T-helper 1 cell treated with Interleukin-12 subunit alpha and Interleukin-12 subunit beta and Interleukin-4 antibody, amounts not matched to agents 30 μg/mL and 1 μg/mL, for 36 hours (primary cell): Measurements from ENCODE around the gene CYP1A2.
A peak's percentile ranks its signal among the peaks of the same experiment; 100 is the strongest.

ENCODE experiments used
- H3K27ac Mint-ChIP-seq: one replicate; pipeline ENCODE4 v1.8.0; 2021; ENCODE audit warnings: mild to moderate bottlenecking, mixed read lengths
- H3K27me3 Mint-ChIP-seq: one replicate; pipeline ENCODE4 v1.8.0; 2021; ENCODE audit warnings: low read depth, mixed read lengths
- H3K36me3 Mint-ChIP-seq: one replicate; pipeline ENCODE4 v1.8.0; 2021; ENCODE audit warnings: low read depth, mixed read lengths
- H3K4me1 Mint-ChIP-seq: one replicate; pipeline ENCODE4 v1.8.0; 2021; ENCODE audit warnings: low read depth, mixed read lengths
- H3K4me3 Mint-ChIP-seq: one replicate; pipeline ENCODE4 v1.8.0; 2021; ENCODE audit warnings: mild to moderate bottlenecking, moderate library complexity, mixed read lengths
- H3K9me3 Mint-ChIP-seq: one replicate; pipeline ENCODE4 v1.8.0; 2021; ENCODE audit warnings: mixed read lengths

CYP1A2 gene

DNA sequence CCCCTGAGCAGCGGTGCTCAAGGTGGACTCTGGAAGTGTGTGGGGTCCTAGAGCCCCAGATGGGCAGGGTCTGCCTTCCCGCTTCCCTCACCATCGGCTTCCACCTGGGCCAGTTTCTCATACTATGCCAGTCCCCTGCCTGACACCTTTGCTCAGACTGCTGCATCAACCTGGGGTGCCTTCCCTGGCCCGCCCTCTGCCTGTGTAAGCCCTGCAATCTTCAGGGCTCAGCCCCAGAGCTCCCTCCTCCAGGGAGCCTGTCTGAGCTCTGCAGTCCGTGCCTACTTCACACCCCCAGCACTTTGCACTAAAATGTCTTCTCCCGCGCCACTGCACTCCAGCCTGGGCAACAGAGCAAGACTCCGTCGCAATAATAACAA is 46.3 kb downstream of the CYP1A2 start:
- Mint-ChIP-seq H3K27me3 (no peaks in the 10 kb centered on the region), H3K27ac (peak overlapping the region; percentile 82), H3K36me3 (peaks cover 43% of the 10 kb centered on the region), H3K9me3 (no peaks in the 10 kb centered on the region), H3K4me1 (peaks cover 69% of the 10 kb centered on the region), H3K4me3 (peak overlapping the region; percentile 65)

DNA sequence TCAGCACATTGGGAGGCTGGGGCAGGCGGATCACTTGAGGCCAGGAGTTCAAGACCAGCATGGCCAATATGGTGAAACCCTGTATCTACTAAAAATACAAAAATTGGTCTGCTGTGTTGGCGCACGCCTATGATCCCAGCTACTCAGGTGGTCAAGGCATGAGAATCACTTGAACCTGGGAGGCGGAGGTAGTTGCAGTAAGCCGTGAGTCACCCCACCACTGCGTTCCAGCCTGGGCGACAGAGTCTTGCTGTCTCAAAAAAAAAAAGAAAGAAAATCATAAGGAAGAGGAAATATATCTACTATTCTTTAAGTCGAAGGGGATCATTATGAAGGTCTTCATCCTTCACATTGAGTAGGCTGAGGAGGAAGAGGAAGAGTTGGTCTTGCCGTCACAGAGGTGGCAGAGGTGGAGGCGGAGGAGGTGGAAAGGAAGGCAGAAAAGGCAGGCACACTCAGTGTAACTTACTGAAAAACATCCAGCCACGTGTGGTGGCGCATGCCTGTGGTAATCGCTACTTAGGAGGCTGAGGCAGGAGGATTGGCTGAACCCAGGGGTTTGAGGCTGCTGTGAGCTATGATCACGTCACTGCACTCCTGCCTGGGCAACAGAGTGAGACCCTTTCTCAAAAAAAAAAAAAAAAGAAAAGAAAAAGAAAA is 47.5 kb downstream of the CYP1A2 start:
- H3K4me3 Mint-ChIP-seq, result peak overlapping the region; percentile 63
- peaks cover 42% of the 10 kb centered on the region for H3K36me3 Mint-ChIP-seq
- peaks cover 65% of the 10 kb centered on the region for H3K4me1 Mint-ChIP-seq
- H3K9me3 Mint-ChIP-seq, result no peaks in the 10 kb centered on the region
- peak overlapping the region; percentile 82 for H3K27ac Mint-ChIP-seq
- H3K27me3 Mint-ChIP-seq, result no peaks in the 10 kb centered on the region

GRCh38 chr15:74798388-74799254 is 50.0 kb downstream of the CYP1A2 start:
- peaks cover 45% of the 10 kb centered on the region for H3K4me1 Mint-ChIP-seq
- H3K27ac Mint-ChIP-seq, result peak overlapping the region; percentile 82
- peaks cover 46% of the 10 kb centered on the region for H3K36me3 Mint-ChIP-seq
- no peak overlapping the region for H3K4me3 Mint-ChIP-seq
- no peaks in the 10 kb centered on the region for H3K9me3 Mint-ChIP-seq
- H3K27me3 Mint-ChIP-seq, result no peaks in the 10 kb centered on the region

DNA sequence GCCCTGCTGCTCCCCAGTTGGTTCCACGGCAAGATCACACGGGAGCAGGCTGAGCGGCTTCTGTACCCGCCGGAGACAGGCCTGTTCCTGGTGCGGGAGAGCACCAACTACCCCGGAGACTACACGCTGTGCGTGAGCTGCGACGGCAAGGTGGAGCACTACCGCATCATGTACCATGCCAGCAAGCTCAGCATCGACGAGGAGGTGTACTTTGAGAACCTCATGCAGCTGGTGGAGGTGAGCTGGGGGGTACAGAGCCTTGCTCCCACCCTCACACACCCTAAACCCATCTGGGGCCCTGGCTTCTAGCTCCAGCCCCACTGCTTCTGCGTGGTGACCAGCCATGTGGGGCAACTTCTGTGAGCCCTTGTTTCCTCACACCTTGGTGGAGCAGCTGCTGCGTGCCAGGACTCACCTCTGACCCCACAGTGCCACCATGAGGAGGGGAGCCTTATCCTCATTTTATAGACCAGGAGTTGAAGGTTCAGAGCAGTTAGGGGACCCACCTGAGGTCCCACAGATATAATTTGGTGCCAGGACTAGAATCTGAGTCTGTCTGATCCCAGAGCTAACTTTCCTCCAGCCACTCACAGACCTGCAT is 50.7 kb downstream of the CYP1A2 start:
- peaks cover 48% of the 10 kb centered on the region for H3K4me1 Mint-ChIP-seq
- H3K27me3 Mint-ChIP-seq, result no peaks in the 10 kb centered on the region
- H3K4me3 Mint-ChIP-seq, result no peak overlapping the region
- H3K36me3 Mint-ChIP-seq, result peaks cover 53% of the 10 kb centered on the region
- peak overlapping the region; percentile 85 for H3K27ac Mint-ChIP-seq
- H3K9me3 Mint-ChIP-seq, result no peaks in the 10 kb centered on the region

DNA sequence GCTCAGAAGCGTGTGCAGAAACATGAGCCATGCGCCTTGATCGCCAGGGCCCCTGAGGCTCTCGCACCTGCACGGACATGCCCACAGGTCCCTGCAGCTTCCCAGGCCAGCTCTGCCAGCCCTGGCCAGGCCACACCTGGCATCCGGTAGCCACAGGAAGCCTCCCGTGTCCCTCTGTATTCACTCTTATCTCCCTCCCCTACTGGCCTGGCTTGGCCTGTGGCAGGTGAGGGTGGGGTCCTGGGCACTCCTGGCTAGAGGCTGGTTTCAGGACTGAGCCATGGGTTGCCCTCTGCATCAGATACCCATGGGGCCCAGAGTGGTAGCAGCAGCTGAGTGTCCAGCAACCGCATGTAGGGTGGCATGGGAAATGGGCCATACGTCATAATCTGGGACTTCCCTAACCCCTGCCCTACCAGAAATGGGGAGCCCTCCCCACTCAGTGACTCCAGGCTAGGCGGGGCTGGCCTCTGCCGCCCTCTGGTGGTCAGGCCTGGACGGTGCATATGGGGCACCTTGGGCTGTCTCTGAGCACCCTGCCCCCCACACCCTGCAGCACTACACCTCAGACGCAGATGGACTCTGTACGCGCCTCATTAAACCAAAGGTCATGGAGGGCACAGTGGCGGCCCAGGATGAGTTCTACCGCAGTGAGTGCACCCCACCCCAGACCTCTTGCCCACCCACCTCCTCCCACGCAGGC is 51.4 kb downstream of the CYP1A2 start:
- Mint-ChIP-seq H3K27ac (peak overlapping the region; percentile 85), H3K4me3 (peak overlapping the region; percentile 10), H3K36me3 (peaks cover 52% of the 10 kb centered on the region), H3K9me3 (no peaks in the 10 kb centered on the region), H3K27me3 (no peaks in the 10 kb centered on the region), H3K4me1 (peaks cover 42% of the 10 kb centered on the region)

GRCh38 chr15:74800559-74801094 is 52.0 kb downstream of the CYP1A2 start:
- no peaks in the 10 kb centered on the region for H3K27me3 Mint-ChIP-seq
- no peaks in the 10 kb centered on the region for H3K9me3 Mint-ChIP-seq
- peak overlapping the region; percentile 85 for H3K27ac Mint-ChIP-seq
- no peak overlapping the region for H3K4me3 Mint-ChIP-seq
- H3K36me3 Mint-ChIP-seq, result peaks cover 49% of the 10 kb centered on the region
- H3K4me1 Mint-ChIP-seq, result peaks cover 36% of the 10 kb centered on the region

GRCh38 chr15:74801311-74801997 is 52.8 kb downstream of the CYP1A2 start:
- Mint-ChIP-seq H3K9me3 (no peaks in the 10 kb centered on the region), H3K27me3 (no peaks in the 10 kb centered on the region), H3K4me3 (no peak overlapping the region), H3K27ac (no peak overlapping the region), H3K4me1 (peaks cover 32% of the 10 kb centered on the region), H3K36me3 (peaks cover 45% of the 10 kb centered on the region)

DNA sequence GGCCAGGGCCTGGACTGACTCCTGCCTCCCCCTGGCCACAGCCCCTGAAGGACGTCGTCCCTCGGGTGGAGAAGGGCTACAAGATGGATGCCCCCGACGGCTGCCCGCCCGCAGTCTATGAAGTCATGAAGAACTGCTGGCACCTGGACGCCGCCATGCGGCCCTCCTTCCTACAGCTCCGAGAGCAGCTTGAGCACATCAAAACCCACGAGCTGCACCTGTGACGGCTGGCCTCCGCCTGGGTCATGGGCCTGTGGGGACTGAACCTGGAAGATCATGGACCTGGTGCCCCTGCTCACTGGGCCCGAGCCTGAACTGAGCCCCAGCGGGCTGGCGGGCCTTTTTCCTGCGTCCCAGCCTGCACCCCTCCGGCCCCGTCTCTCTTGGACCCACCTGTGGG is 53.6 kb downstream of the CYP1A2 start:
- Mint-ChIP-seq H3K27ac (no peak overlapping the region), H3K4me1 (peaks cover 37% of the 10 kb centered on the region), H3K36me3 (peaks cover 46% of the 10 kb centered on the region), H3K27me3 (no peaks in the 10 kb centered on the region), H3K4me3 (no peak overlapping the region), H3K9me3 (no peaks in the 10 kb centered on the region)

GRCh38 chr15:74802862-74803447 is 54.3 kb downstream of the CYP1A2 start:
- Mint-ChIP-seq H3K36me3 (peaks cover 45% of the 10 kb centered on the region), H3K27me3 (no peaks in the 10 kb centered on the region), H3K27ac (no peak overlapping the region), H3K9me3 (no peaks in the 10 kb centered on the region), H3K4me1 (peaks cover 31% of the 10 kb centered on the region), H3K4me3 (no peak overlapping the region)

DNA sequence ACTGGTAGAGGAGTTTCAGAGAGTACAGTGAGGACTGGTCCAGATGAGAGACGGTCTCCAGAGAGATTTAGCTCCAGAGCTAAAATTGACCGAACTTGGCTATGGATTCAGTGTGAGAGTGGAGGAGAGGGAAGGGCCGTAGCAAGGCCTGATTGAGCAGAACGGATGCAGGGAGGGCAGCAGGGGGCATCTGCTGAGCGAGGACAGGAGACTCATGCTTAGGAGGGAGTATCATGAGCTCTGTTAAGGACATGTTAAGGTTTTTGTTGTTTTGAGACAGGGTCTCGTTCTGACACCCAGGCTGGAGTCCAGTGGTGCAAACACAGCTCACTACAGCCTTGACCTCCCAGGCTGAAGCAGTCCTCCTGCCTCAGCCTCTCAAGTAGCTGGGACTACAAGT is 56.3 kb downstream of the CYP1A2 start:
- no peaks in the 10 kb centered on the region for H3K9me3 Mint-ChIP-seq
- H3K27ac Mint-ChIP-seq, result peak overlapping the region; percentile 10
- peaks cover 35% of the 10 kb centered on the region for H3K36me3 Mint-ChIP-seq
- H3K4me1 Mint-ChIP-seq, result peaks cover 21% of the 10 kb centered on the region
- no peak overlapping the region for H3K4me3 Mint-ChIP-seq
- peaks cover 7% of the 10 kb centered on the region for H3K27me3 Mint-ChIP-seq
